Prostate gland (tissue), 2 donors: Measurements from ENCODE around the gene EFS. TPM values are rescaled to one million over a fixed set of nuclear protein-coding genes. Genes with fewer than 3 reads are reported as not detected.

Experiments
- DNase-seq: peaks from one replicate; pipeline ENCODE4 v3.0.0-alpha.2; 2019; ENCODE audit warnings: low spot score
- H3K27ac ChIP-seq, 2 donors: fragments of 200-600 bp; sonication (generic); 2 replicates each; pipeline ENCODE4 v1.5.1; 2017 to 2019
- H3K27me3 ChIP-seq: fragments of 200-600 bp; sonication (generic); replicated peaks from 2 replicates; pipeline ENCODE4 v1.5.1; 2019; ENCODE audit not compliant: insufficient read depth
- H3K36me3 ChIP-seq, 2 donors: fragments of 200-600 bp; sonication (generic); 1 replicate in 1 of 2; 2 replicates in 1 of 2; pipeline versions ENCODE4 v1.5.1 to v1.8.1; 2017 to 2019
- H3K4me1 ChIP-seq: fragments of 200-600 bp; sonication (generic); replicated peaks from 2 replicates; pipeline ENCODE4 v1.5.1; 2019
- H3K4me3 ChIP-seq, 2 donors: fragments of 200-600 bp; sonication (generic); 2 replicates each; pipeline ENCODE4 v1.5.1; 2017 to 2019
- H3K9me3 ChIP-seq: fragments of 200-600 bp; sonication (generic); 2 replicates; pipeline ENCODE4 v1.5.1; 2017
- CTCF ChIP-seq, 4 experiments: fragments of 200-600 bp in 2 of 4; fragments of 450-650 bp in 2 of 4; sonication (generic) in 2 of 4; IDR thresholded peaks; 1 replicate in 3 of 4; 2 replicates in 1 of 4; pipeline ENCODE4 v1.5.1; 2016 to 2019; ENCODE audit warnings: antibody characterized with exemption in 4 of 4, mild to moderate bottlenecking in 2 of 4, moderate library complexity in 2 of 4
- POLR2A ChIP-seq: fragments of 450-650 bp; IDR thresholded peaks from one replicate; pipeline ENCODE4 v1.6.1; 2016; ENCODE audit warnings: antibody characterized with exemption, mild to moderate bottlenecking
- POLR2AphosphoS5 ChIP-seq: sonication (generic); formaldehyde crosslinking; IDR thresholded peaks from one replicate; pipeline ENCODE4 v1.6.1; 2017; ENCODE audit warnings: antibody characterized with exemption
- WGBS: methylation state at CpG from one replicate; pipeline ENCODE4 v1.1.5; 2018; 5-methylcytosine and 5-hydroxymethylcytosine counted together
- intact Hi-C: fragments of 100-400 bp; cut with DNase I; formaldehyde crosslinking; loops from one replicate; pipeline ENCODE4 v1.14.2; 2022
- total RNA-seq, 2 donors: library from RNA; depleted of rRNA; stranded (reverse); fragments of >200 nt; gene quantifications; one replicate each; pipeline ENCODE4 v1.1.0, GENCODE V29; 2016

Gene EFS
- total RNA-seq, 2 donors from 2014 or later, result 26.5 to 53.2 TPM

- TF ChIP-seq CTCF (IDR thresholded peaks at IDR 0.05) (no peak), POLR2AphosphoS5 (no peak), POLR2A (no peak)
- Histone ChIP-seq H3K27ac (no peak within 1 kb of the TSS), H3K4me3 (no peak within 1 kb of the TSS), H3K4me1 (no peaks in the 10 kb centered on the region), H3K36me3 (no peaks in the 10 kb centered on the region), H3K9me3 (no peaks in the 10 kb centered on the region), H3K27me3 (no peaks in the 10 kb centered on the region)
- intact Hi-C loops, result no loop called here
- WGBS, result 37% methylated on average over 13 of the region's 13 CpGs
- DNase-seq, result no peak
These were observed 11.7 kb upstream of the EFS start, which contains the start of gene CMTM5 for GRCh38 chr14:23376482-23377197. Gene CMTM5 (plus strand): TSS chr14:23377046. CDS start chr14:23377252, 206 bp downstream.

- no peak for DNase-seq
- no peaks in the 10 kb centered on the region for H3K9me3 ChIP-seq
- H3K27ac ChIP-seq, result no peak overlapping the region
- intact Hi-C loops, result no loop called here
- WGBS, result 89% methylated on average over 18 of the region's 21 CpGs
- no peaks in the 10 kb centered on the region for H3K4me1 ChIP-seq
- no peak for TF ChIP-seq CTCF (IDR thresholded peaks at IDR 0.05)
- no peak for TF ChIP-seq POLR2AphosphoS5
- no peak for TF ChIP-seq POLR2A
- no peaks in the 10 kb centered on the region for H3K27me3 ChIP-seq
- no peaks in the 10 kb centered on the region for H3K36me3 ChIP-seq
- H3K4me3 ChIP-seq, result no peak overlapping the region
These were observed 10.7 kb upstream of the EFS start for GRCh38 chr14:23375527-23376251.

- DNase-seq, result no peak
- Histone ChIP-seq H3K27me3 (no peaks in the 10 kb centered on the region), H3K4me3 (no peak overlapping the region), H3K36me3 (no peaks in the 10 kb centered on the region), H3K27ac (no peak overlapping the region), H3K9me3 (no peaks in the 10 kb centered on the region), H3K4me1 (no peaks in the 10 kb centered on the region)
- intact Hi-C loops, result no loop called here
- no peak for TF ChIP-seq POLR2A
- TF ChIP-seq POLR2AphosphoS5, result no peak
- no peak for TF ChIP-seq CTCF (IDR thresholded peaks at IDR 0.05)
- 85% methylated on average over 3 of the region's 3 CpGs for WGBS
These were observed 8.1 kb upstream of the EFS start for GRCh38 chr14:23373041-23373440.

GRCh38 chr14:23372509-23372908, 7.5 kb upstream of the EFS start, which contains the start of gene IL25:
Gene IL25 (plus strand): TSS chr14:23372809.
- 81% methylated on average over 2 of the region's 2 CpGs for WGBS
- TF ChIP-seq POLR2AphosphoS5, result no peak
- no peak for TF ChIP-seq CTCF (IDR thresholded peaks at IDR 0.05)
- no peak for TF ChIP-seq POLR2A
- intact Hi-C loops, result no loop called here
- DNase-seq, result no peak
- no peak within 1 kb of the TSS for H3K4me3 ChIP-seq
- no peaks in the 10 kb centered on the region for H3K27me3 ChIP-seq
- H3K36me3 ChIP-seq, result no peaks in the 10 kb centered on the region
- no peaks in the 10 kb centered on the region for H3K4me1 ChIP-seq
- no peaks in the 10 kb centered on the region for H3K9me3 ChIP-seq
- no peak within 1 kb of the TSS for H3K27ac ChIP-seq
